ENCODE results near the gene ST6GALNAC5.

The ST6GALNAC5 gene

GRCh38 chr1:77047978-77048614, 180.8 kb downstream of the ST6GALNAC5 start:
- no peak for DNase-seq (ENCODE audit: low read depth, low spot score)

- no peak for DNase-seq (ENCODE audit: low read depth, low spot score)
Measured at GRCh38 chr1:77048615-77049005, 181.3 kb downstream of the ST6GALNAC5 start.

GRCh38 chr1:77051425-77051824, 184.1 kb downstream of the ST6GALNAC5 start:
- no peak for DNase-seq (ENCODE audit: low read depth, low spot score)

GRCh38 chr1:77056525-77056924, 189.2 kb downstream of the ST6GALNAC5 start:
- no peak for DNase-seq (ENCODE audit: low read depth, low spot score)

GRCh38 chr1:77057994-77058585, 190.8 kb downstream of the ST6GALNAC5 start:
- no peak for DNase-seq (ENCODE audit: low read depth, low spot score)

- DNase-seq (ENCODE audit: low read depth, low spot score), result no peak
Measured at GRCh38 chr1:77060000-77060399, 192.7 kb downstream of the ST6GALNAC5 start.

GRCh38 chr1:77061162-77061561, 193.9 kb downstream of the ST6GALNAC5 start:
- DNase-seq (ENCODE audit: low read depth, low spot score), result no peak

- no peak for DNase-seq (ENCODE audit: low read depth, low spot score)
Measured at GRCh38 chr1:77063118-77063517, 195.8 kb downstream of the ST6GALNAC5 start.

GRCh38 chr1:77064246-77064645, 197.0 kb downstream of the ST6GALNAC5 start:
- DNase-seq (ENCODE audit: low read depth, low spot score), result no peak

- DNase-seq (ENCODE audit: low read depth, low spot score), result no peak
Measured at GRCh38 chr1:77065693-77066342, 198.5 kb downstream of the ST6GALNAC5 start.

GRCh38 chr1:77068013-77068412, 200.7 kb downstream of the ST6GALNAC5 start:
- DNase-seq (ENCODE audit: low read depth, low spot score), result no peak

- no peak for DNase-seq (ENCODE audit: low read depth, low spot score)
Measured at GRCh38 chr1:77076759-77077158, 209.5 kb downstream of the ST6GALNAC5 start.

- DNase-seq (ENCODE audit: low read depth, low spot score), result no peak
Measured at GRCh38 chr1:77081834-77082233, 214.6 kb downstream of the ST6GALNAC5 start.

GRCh38 chr1:77084457-77084856, 217.2 kb downstream of the ST6GALNAC5 start:
- no peak for DNase-seq (ENCODE audit: low read depth, low spot score)

- DNase-seq (ENCODE audit: low read depth, low spot score), result no peak
Measured at GRCh38 chr1:77085109-77085508, 217.8 kb downstream of the ST6GALNAC5 start.

GRCh38 chr1:77089756-77090155, 222.5 kb downstream of the ST6GALNAC5 start:
- DNase-seq (ENCODE audit: low read depth, low spot score), result no peak

- no peak for DNase-seq (ENCODE audit: low read depth, low spot score)
Measured at GRCh38 chr1:77095236-77095635, 228.0 kb downstream of the ST6GALNAC5 start.

- no peak for DNase-seq (ENCODE audit: low read depth, low spot score)
Measured at GRCh38 chr1:77096496-77097255, 229.4 kb downstream of the ST6GALNAC5 start.

GRCh38 chr1:77100875-77101274, 233.6 kb downstream of the ST6GALNAC5 start:
- DNase-seq (ENCODE audit: low read depth, low spot score), result no peak

GRCh38 chr1:77103486-77103885, 236.2 kb downstream of the ST6GALNAC5 start:
- no peak for DNase-seq (ENCODE audit: low read depth, low spot score)

GRCh38 chr1:77104672-77105071, 237.4 kb downstream of the ST6GALNAC5 start:
- no peak for DNase-seq (ENCODE audit: low read depth, low spot score)
